GM21723 (cell line): ENCODE data around the gene PLA2G5.
A peak's percentile ranks its signal among the peaks of the same experiment; 100 is the strongest.

Experiments used
- ATAC-seq: cut with Tn5 transposase; IDR thresholded peaks from one replicate; pipeline ENCODE4 v1.9.1; 2021; ENCODE audit warnings: mild to moderate bottlenecking, moderate library complexity; ENCODE audit not compliant: unreplicated experiment

Gene PLA2G5

GRCh38 chr1:20063861-20064292 lies 6.1 kb upstream of the PLA2G5 start:
- no peak for ATAC-seq

GRCh38 chr1:20068722-20069121 lies 1.3 kb upstream of the PLA2G5 start:
- ATAC-seq: no peak

- ATAC-seq: no peak
Observed at GRCh38 chr1:20070357-20070756, 363 bp downstream of the PLA2G5 start.

- no peak for ATAC-seq
Observed at GRCh38 chr1:20071416-20071815, 1.4 kb downstream of the PLA2G5 start.

GRCh38 chr1:20072771-20073170 lies 2.8 kb downstream of the PLA2G5 start:
- ATAC-seq: no peak

GRCh38 chr1:20073256-20073655 lies 3.3 kb downstream of the PLA2G5 start:
- no peak for ATAC-seq

GRCh38 chr1:20074055-20074724 lies 4.2 kb downstream of the PLA2G5 start:
- ATAC-seq: no peak

GRCh38 chr1:20074725-20075171 lies 4.8 kb downstream of the PLA2G5 start:
- ATAC-seq: no peak

GRCh38 chr1:20075345-20075744 lies 5.4 kb downstream of the PLA2G5 start:
- no peak for ATAC-seq

GRCh38 chr1:20076223-20076622 lies 6.2 kb downstream of the PLA2G5 start:
- no peak for ATAC-seq

- ATAC-seq: no peak
Observed at GRCh38 chr1:20076710-20077461, 6.9 kb downstream of the PLA2G5 start.

GRCh38 chr1:20078171-20078651 lies 8.2 kb downstream of the PLA2G5 start:
- ATAC-seq: no peak

- no peak for ATAC-seq
Observed at GRCh38 chr1:20078711-20079110, 8.7 kb downstream of the PLA2G5 start.

GRCh38 chr1:20079661-20080305 lies 9.8 kb downstream of the PLA2G5 start:
- no peak for ATAC-seq

- peak; percentile 61 for ATAC-seq
Observed at GRCh38 chr1:20080441-20081352, 10.7 kb downstream of the PLA2G5 start.

- ATAC-seq: no peak
Observed at GRCh38 chr1:20081353-20081810, 11.4 kb downstream of the PLA2G5 start.

- ATAC-seq: no peak
Observed at GRCh38 chr1:20082772-20083171, 12.8 kb downstream of the PLA2G5 start.

GRCh38 chr1:20083178-20083944 lies 13.4 kb downstream of the PLA2G5 start:
- no peak for ATAC-seq

GRCh38 chr1:20086800-20087199 lies 16.8 kb downstream of the PLA2G5 start:
- ATAC-seq: no peak

GRCh38 chr1:20087668-20088067 lies 17.7 kb downstream of the PLA2G5 start:
- no peak for ATAC-seq
